HL-60 (cell line): ENCODE data around the gene BAG3.

Experiments
- CTCF ChIP-seq: IDR thresholded peaks from one replicate; pipeline ENCODE4 v1.5.1; 2011; ENCODE audit warnings: low read length, control low read depth, inconsistent platforms; ENCODE audit not compliant: insufficient read depth
- POLR2AphosphoS5 ChIP-seq: IDR thresholded peaks from 2 replicates; pipeline ENCODE4 v1.6.1; 2012; ENCODE audit warnings: low read depth
- SPI1 ChIP-seq: IDR thresholded peaks from 2 replicates; pipeline ENCODE4 v1.6.1; 2012; ENCODE audit warnings: low read depth, mild to moderate bottlenecking, borderline replicate concordance
- TF ChIP-seq, protein P1 (sequence below): IDR thresholded peaks from 2 replicates; pipeline ENCODE4 v1.6.1; 2012; ENCODE audit warnings: low read depth; ENCODE audit not compliant: insufficient replicate concordance

DNA sequence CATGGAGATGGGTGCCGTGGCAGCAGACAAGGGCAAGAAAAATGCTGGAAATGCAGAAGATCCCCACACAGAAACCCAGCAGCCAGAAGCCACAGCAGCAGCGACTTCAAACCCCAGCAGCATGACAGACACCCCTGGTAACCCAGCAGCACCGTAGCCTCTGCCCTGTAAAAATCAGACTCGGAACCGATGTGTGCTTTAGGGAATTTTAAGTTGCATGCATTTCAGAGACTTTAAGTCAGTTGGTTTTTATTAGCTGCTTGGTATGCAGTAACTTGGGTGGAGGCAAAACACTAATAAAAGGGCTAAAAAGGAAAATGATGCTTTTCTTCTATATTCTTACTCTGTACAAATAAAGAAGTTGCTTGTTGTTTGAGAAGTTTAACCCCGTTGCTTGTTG is 25.9 kb downstream of the BAG3 start:
- TF ChIP-seq CTCF (no peak), SPI1 (no peak), POLR2AphosphoS5 (no peak)
- TF ChIP-seq, protein P1, sequence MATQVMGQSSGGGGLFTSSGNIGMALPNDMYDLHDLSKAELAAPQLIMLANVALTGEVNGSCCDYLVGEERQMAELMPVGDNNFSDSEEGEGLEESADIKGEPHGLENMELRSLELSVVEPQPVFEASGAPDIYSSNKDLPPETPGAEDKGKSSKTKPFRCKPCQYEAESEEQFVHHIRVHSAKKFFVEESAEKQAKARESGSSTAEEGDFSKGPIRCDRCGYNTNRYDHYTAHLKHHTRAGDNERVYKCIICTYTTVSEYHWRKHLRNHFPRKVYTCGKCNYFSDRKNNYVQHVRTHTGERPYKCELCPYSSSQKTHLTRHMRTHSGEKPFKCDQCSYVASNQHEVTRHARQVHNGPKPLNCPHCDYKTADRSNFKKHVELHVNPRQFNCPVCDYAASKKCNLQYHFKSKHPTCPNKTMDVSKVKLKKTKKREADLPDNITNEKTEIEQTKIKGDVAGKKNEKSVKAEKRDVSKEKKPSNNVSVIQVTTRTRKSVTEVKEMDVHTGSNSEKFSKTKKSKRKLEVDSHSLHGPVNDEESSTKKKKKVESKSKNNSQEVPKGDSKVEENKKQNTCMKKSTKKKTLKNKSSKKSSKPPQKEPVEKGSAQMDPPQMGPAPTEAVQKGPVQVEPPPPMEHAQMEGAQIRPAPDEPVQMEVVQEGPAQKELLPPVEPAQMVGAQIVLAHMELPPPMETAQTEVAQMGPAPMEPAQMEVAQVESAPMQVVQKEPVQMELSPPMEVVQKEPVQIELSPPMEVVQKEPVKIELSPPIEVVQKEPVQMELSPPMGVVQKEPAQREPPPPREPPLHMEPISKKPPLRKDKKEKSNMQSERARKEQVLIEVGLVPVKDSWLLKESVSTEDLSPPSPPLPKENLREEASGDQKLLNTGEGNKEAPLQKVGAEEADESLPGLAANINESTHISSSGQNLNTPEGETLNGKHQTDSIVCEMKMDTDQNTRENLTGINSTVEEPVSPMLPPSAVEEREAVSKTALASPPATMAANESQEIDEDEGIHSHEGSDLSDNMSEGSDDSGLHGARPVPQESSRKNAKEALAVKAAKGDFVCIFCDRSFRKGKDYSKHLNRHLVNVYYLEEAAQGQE = no peak
